Measurements from ENCODE around the gene BLTP3B. TPM values are rescaled to one million over a fixed set of nuclear protein-coding genes. Genes with fewer than 3 reads are reported as not detected.
"Not testable (repeated sequence)": the region's sequence is repeated elsewhere in the genome, so short reads cannot be mapped to it uniquely, and the experiment has no call there.

The BLTP3B gene
- polyA plus RNA-seq (2014; cell fraction: cytosol; rRNA removed): 14.0 and 19.6 TPM in 2 replicates
- 7.6 and 12.6 TPM in 2 replicates for polyA plus RNA-seq (2014; cell fraction: nucleus; rRNA removed)

GRCh38 chr12:100142851-100143559, at the start of gene BLTP3B:
Gene BLTP3B (minus strand): TSS chr12:100142874. CDS start chr12:100142635, 239 bp downstream.
- peak; percentile 87 for DNase-seq (ENCODE audit: low spot score)

- DNase-seq (ENCODE audit: low spot score): no peak
Measured at GRCh38 chr12:100189636-100190394, 47.1 kb upstream of the BLTP3B start.

GRCh38 chr12:100188888-100189635, 46.4 kb upstream of the BLTP3B start:
- not testable (repeated sequence) for DNase-seq (ENCODE audit: low spot score)

GRCh38 chr12:100187857-100188519, 45.3 kb upstream of the BLTP3B start:
- DNase-seq (ENCODE audit: low spot score): no peak

- DNase-seq (ENCODE audit: low spot score): no peak
Measured at GRCh38 chr12:100187068-100187467, 44.4 kb upstream of the BLTP3B start.

- no peak for DNase-seq (ENCODE audit: low spot score)
Measured at GRCh38 chr12:100186071-100186470, 43.4 kb upstream of the BLTP3B start.

- DNase-seq (ENCODE audit: low spot score): peak; percentile 31
Measured at GRCh38 chr12:100185361-100185894, 42.8 kb upstream of the BLTP3B start.

GRCh38 chr12:100184549-100185145, 42.0 kb upstream of the BLTP3B start:
- no peak for DNase-seq (ENCODE audit: low spot score)

- DNase-seq (ENCODE audit: low spot score): no peak
Measured at GRCh38 chr12:100179252-100179651, 36.6 kb upstream of the BLTP3B start.

- not testable (repeated sequence) for DNase-seq (ENCODE audit: low spot score)
Measured at GRCh38 chr12:100176493-100176892, 33.8 kb upstream of the BLTP3B start.

- DNase-seq (ENCODE audit: low spot score): no peak
Measured at GRCh38 chr12:100174495-100174894, 31.8 kb upstream of the BLTP3B start.

- no peak for DNase-seq (ENCODE audit: low spot score)
Measured at GRCh38 chr12:100173111-100173510, 30.4 kb upstream of the BLTP3B start.

- DNase-seq (ENCODE audit: low spot score): no peak
Measured at GRCh38 chr12:100171248-100171647, 28.6 kb upstream of the BLTP3B start.

- DNase-seq (ENCODE audit: low spot score): no peak
Measured at GRCh38 chr12:100170313-100170858, 27.7 kb upstream of the BLTP3B start.

GRCh38 chr12:100169345-100169744, 26.7 kb upstream of the BLTP3B start:
- DNase-seq (ENCODE audit: low spot score): no peak

GRCh38 chr12:100168562-100168961, 25.9 kb upstream of the BLTP3B start:
- no peak for DNase-seq (ENCODE audit: low spot score)

GRCh38 chr12:100166232-100166631, 23.6 kb upstream of the BLTP3B start:
- no peak for DNase-seq (ENCODE audit: low spot score)

GRCh38 chr12:100165356-100165755, 22.7 kb upstream of the BLTP3B start:
- DNase-seq (ENCODE audit: low spot score): no peak

GRCh38 chr12:100164153-100164704, 21.6 kb upstream of the BLTP3B start:
- no peak for DNase-seq (ENCODE audit: low spot score)
